ENCODE data around the gene ZBED4. TPM values are rescaled to one million over a fixed set of nuclear protein-coding genes. Genes with fewer than 3 reads are reported as not detected.

ZBED4 gene
- total RNA-seq, 2 donors from 2014 or later: 10.4 to 11.2 TPM

DNA sequence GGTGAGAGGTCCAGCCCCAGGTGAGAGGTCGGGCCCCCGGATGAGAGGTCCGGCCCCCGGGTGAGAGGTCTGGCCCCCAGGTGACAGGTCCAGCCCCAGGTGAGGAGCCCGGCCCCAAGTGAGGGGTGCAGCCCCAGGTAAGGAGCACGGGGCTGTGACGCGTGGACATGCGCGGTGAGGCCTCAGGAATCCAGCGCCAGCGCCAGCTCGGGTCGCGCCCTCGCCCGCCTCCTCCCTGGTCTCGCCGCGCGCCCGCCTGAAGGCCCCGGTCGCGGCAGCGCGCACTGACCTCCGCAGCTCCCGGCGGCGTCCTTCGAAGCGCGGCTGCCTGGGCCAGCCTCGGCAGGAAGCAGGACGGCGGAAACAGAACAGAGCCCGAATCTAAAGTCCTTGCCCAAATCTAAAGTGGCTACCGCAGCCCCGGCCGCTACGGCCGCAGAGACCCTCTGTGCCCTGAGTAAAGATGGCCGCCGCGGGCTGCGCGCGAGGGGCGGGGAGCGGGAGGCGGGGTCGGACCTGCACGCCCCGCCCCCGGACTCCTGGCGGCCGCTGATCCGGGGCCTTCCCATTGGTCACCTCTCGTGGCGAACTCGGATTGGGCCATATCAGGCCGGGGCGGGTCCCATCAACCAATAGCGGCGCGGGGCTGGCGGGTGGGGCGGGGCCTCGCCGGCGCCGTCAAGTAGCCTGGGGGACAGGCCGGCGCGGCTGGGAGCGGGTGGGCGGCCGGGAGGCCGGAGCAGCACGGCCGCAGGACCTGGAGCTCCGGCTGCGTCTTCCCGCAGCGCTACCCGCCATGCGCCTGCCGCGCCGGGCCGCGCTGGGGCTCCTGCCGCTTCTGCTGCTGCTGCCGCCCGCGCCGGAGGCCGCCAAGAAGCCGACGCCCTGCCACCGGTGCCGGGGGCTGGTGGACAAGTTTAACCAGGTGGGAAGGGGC is 64.6 kb downstream of the ZBED4 start, which contains the start of the genes ALG12 and CRELD2:
ALG12 (minus strand) TSS at position 465 of the 937 bp plus-strand sequence. CDS start 4,673 bp downstream, outside the sequence.
CRELD2 (plus strand) TSS at position 661 of the 937 bp plus-strand sequence; CDS start at position 797, 136 bp downstream.
- TF ChIP-seq POLR2A (IDR thresholded peaks at IDR 0.05) (peak; percentile 58), POLR2AphosphoS5 (IDR thresholded peaks at IDR 0.05) (peak; percentile 77)
- TF ChIP-seq, protein P1, sequence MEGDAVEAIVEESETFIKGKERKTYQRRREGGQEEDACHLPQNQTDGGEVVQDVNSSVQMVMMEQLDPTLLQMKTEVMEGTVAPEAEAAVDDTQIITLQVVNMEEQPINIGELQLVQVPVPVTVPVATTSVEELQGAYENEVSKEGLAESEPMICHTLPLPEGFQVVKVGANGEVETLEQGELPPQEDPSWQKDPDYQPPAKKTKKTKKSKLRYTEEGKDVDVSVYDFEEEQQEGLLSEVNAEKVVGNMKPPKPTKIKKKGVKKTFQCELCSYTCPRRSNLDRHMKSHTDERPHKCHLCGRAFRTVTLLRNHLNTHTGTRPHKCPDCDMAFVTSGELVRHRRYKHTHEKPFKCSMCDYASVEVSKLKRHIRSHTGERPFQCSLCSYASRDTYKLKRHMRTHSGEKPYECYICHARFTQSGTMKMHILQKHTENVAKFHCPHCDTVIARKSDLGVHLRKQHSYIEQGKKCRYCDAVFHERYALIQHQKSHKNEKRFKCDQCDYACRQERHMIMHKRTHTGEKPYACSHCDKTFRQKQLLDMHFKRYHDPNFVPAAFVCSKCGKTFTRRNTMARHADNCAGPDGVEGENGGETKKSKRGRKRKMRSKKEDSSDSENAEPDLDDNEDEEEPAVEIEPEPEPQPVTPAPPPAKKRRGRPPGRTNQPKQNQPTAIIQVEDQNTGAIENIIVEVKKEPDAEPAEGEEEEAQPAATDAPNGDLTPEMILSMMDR (IDR thresholded peaks at IDR 0.05): peak; percentile 11 to 64 (median 24)
- Histone ChIP-seq H3K27me3 (replicated peaks; ENCODE audit: insufficient read depth) (no peaks in the 10 kb centered on the region), H3K4me1 (replicated peaks) (peaks cover 6% of the 10 kb centered on the region), H3K9me3 (no peaks in the 10 kb centered on the region), H3K4me3 (peak within 1 kb of the TSS; percentile 60 to 70), H3K27ac (peak within 1 kb of the TSS; percentile 90 to 91), H3K36me3 (no peaks in the 10 kb centered on the region)
- intact Hi-C loops (cut with DNase I): loop anchor here (5.0 kb wide), 1 partner anchor 66 kb away; the partner anchor contains the start of gene ZBED4
- under 1% methylated on average over 99 of the region's 103 CpGs for WGBS
- peak; percentile 99 for DNase-seq (ENCODE audit: low spot score)

DNA sequence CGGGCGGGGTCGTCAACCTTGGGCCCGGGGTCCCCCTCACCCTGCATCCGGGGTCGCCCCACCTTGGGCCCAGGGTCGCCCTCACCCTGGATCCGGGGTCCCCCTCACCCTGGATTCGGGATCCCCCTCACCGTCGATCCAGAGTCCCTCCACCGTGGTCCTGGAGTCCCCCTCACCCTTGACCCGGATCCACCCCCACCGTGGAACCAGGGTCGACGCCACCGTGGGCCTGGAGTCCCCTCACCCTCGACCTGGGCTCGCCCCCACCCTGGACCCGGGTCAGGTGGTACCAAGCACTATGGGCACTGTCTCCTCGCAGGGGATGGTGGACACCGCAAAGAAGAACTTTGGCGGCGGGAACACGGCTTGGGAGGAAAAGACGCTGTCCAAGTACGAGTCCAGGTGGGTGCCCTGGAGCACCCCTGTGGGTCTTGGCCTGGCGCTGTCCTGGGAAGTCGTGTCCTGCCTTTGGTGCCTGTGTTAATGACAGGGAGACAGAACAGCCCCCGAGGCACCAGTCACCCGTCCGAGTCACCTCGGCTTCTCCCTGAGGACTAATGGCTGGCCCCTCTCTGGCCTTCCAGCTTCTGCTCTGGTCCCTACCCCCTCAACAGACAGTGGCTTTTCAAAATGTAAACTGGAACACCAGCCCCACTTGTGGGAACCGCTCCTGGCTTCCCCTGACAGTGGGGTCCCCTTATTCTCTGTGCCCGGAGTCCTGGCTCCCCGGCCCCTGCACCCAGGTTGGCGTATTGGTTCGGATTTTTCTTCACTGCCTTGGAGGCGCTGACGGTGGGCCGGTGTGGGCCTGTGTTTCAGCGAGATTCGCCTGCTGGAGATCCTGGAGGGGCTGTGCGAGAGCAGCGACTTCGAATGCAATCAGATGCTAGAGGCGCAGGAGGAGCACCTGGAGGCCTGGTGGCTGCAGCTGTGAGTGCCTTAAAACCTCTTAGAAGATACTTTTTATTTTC is 65.6 kb downstream of the ZBED4 start:
- TF ChIP-seq, protein P1 (IDR thresholded peaks at IDR 0.05): no peak
- TF ChIP-seq POLR2AphosphoS5 (IDR thresholded peaks at IDR 0.05) (no peak), POLR2A (IDR thresholded peaks at IDR 0.05) (no peak)
- H3K36me3 ChIP-seq: no peaks in the 10 kb centered on the region
- peak overlapping the region; percentile 42 to 90 for H3K27ac ChIP-seq
- intact Hi-C loops (cut with DNase I): loop anchor here (5.0 kb wide), 1 partner anchor 67 kb away; the partner anchor contains the start of gene ZBED4
- no peaks in the 10 kb centered on the region for H3K27me3 ChIP-seq (replicated peaks; ENCODE audit: insufficient read depth)
- 40% methylated on average over 41 of the region's 47 CpGs for WGBS
- H3K4me1 ChIP-seq (replicated peaks): peaks cover 6% of the 10 kb centered on the region
- DNase-seq (ENCODE audit: low spot score): no peak
- H3K9me3 ChIP-seq: no peaks in the 10 kb centered on the region
- H3K4me3 ChIP-seq: peak overlapping the region; percentile 60 to 70

DNA sequence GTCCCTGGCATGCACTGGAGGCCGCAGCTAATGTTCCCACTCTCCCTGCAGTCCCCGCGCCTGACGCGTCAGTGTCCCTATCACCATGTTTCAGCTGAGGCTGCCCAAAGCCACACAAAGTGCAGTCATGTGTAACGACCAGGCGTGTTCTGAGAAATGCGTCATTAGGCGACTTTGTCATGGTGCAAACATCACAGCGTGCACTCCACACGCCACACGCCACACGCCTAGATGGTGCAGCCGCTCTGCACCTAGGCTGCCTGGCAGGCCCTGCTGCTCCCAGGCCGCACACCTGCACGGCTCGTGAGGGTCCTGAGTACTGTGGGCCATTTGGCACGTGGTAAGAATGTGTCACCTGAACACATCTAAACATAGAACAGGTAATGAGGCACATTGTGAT is 67.2 kb downstream of the ZBED4 start:
- H3K9me3 ChIP-seq: no peaks in the 10 kb centered on the region
- no peak for TF ChIP-seq POLR2AphosphoS5 (IDR thresholded peaks at IDR 0.05)
- TF ChIP-seq, protein P1 (IDR thresholded peaks at IDR 0.05): no peak
- H3K4me1 ChIP-seq (replicated peaks): peaks cover 6% of the 10 kb centered on the region
- no peak for DNase-seq (ENCODE audit: low spot score)
- H3K27me3 ChIP-seq (replicated peaks; ENCODE audit: insufficient read depth): no peaks in the 10 kb centered on the region
- intact Hi-C loops (cut with DNase I): no loop called here
- WGBS: 90% methylated on average over 18 of the region's 18 CpGs
- no peak overlapping the region for H3K4me3 ChIP-seq
- H3K27ac ChIP-seq: no peak overlapping the region
- no peaks in the 10 kb centered on the region for H3K36me3 ChIP-seq

DNA sequence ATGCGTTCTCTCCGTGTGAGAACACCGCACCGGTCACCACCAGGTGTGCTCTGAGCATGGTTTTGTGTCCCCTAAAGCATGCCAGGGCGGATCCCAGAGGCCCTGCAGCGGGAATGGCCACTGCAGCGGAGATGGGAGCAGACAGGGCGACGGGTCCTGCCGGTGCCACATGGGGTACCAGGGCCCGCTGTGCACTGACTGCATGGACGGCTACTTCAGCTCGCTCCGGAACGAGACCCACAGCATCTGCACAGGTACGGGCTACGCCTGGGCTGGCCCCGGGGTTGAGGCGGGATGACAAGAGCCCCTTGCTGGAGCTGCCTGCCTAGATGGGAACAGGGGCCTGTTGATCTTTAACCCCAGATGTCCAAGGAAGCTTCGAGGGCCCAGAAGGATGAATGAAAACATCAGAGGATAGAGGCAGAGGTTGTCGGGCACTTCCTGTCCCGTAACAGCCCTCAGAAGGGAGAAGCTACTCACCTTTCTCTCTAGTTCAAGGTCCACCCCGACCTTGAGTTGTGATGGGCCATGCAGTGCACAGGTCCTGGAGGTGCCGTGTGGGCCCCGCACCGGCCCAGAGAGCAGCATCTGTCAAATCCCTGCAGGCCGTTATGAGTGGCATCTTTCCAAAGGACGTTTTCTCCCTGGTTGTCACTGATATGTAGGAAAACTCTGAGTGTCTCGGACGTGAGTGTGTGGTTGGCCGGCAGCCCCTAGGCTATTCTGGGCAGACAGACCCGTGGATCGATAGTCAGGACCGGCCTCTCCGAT is 68.0 kb downstream of the ZBED4 start:
- intact Hi-C loops (cut with DNase I): no loop called here

More for the DNA sequence above, 68.0 kb downstream of the ZBED4 start:
- H3K36me3 ChIP-seq: no peaks in the 10 kb centered on the region
- 84% methylated on average over 28 of the region's 35 CpGs for WGBS
- H3K27ac ChIP-seq: no peak overlapping the region
- no peaks in the 10 kb centered on the region for H3K9me3 ChIP-seq
- no peak for TF ChIP-seq POLR2AphosphoS5 (IDR thresholded peaks at IDR 0.05)
- TF ChIP-seq POLR2A (IDR thresholded peaks at IDR 0.05): no peak
- TF ChIP-seq, protein P1 (IDR thresholded peaks at IDR 0.05): no peak
- peaks cover 6% of the 10 kb centered on the region for H3K4me1 ChIP-seq (replicated peaks)
- DNase-seq (ENCODE audit: low spot score): no peak
- H3K4me3 ChIP-seq: no peak overlapping the region
- H3K27me3 ChIP-seq (replicated peaks; ENCODE audit: insufficient read depth): no peaks in the 10 kb centered on the region
